Calu3 (cell line): Measurements from ENCODE around the gene NTNG1. TPM values are rescaled to one million over a fixed set of nuclear protein-coding genes. Genes with fewer than 3 reads are reported as not detected.

Source experiments
- BruUV-seq: library from RNA; stranded (reverse); fragments of 400-500 nt; replicated peaks from 2 replicates; lab custom pipeline; 2021; lab: Mats Ljungman, UMichigan
- CTCF ChIA-PET: fragments of 300-600 bp; sonication (Branson Sonifier 250); formaldehyde crosslinking; loops from one replicate; lab custom pipeline; 2022; ENCODE audit warnings: antibody characterized with exemption; lab: Charles Lee
- DNase-seq: peaks from one replicate; pipeline ENCODE4 v3.0.0; 2022
- H3K27ac Mint-ChIP-seq: one replicate; pipeline ENCODE4 v1.8.0; 2022; ENCODE audit warnings: mixed read lengths; ENCODE audit not compliant: unreplicated experiment
- H3K27me3 Mint-ChIP-seq: one replicate; pipeline ENCODE4 v1.8.0; 2022; ENCODE audit warnings: mixed read lengths; ENCODE audit not compliant: unreplicated experiment
- H3K36me3 Mint-ChIP-seq: one replicate; pipeline ENCODE4 v1.8.0; 2022; ENCODE audit warnings: mild to moderate bottlenecking, moderate library complexity, mixed read lengths; ENCODE audit not compliant: insufficient read depth, unreplicated experiment
- H3K4me1 Mint-ChIP-seq: one replicate; pipeline ENCODE4 v1.8.0; 2022; ENCODE audit warnings: mild to moderate bottlenecking, low read depth, mixed read lengths; ENCODE audit not compliant: unreplicated experiment
- H3K4me3 Mint-ChIP-seq: one replicate; pipeline ENCODE4 v1.8.0; 2022; ENCODE audit warnings: mild to moderate bottlenecking, low read depth, moderate library complexity, mixed read lengths; ENCODE audit not compliant: unreplicated experiment
- H3K9me3 Mint-ChIP-seq: one replicate; pipeline ENCODE4 v1.8.0; 2022; ENCODE audit warnings: low read depth, mixed read lengths; ENCODE audit not compliant: unreplicated experiment
- intact Hi-C: fragments of 100-400 bp; cut with micrococcal nuclease; formaldehyde crosslinking; loops from one replicate; pipeline ENCODE4 v1.10.0; 2022; ENCODE audit not compliant: unreplicated experiment
- total RNA-seq: library from RNA; stranded (reverse); gene quantifications from 2 replicates; pipeline ENCODE4 v1.2.3, GENCODE V29; 2022
- TF ChIP-seq, protein P1 (sequence below): fragments of 200-600 bp; IDR thresholded peaks from one replicate; pipeline ENCODE4 v1.8.0; 2022; ENCODE audit warnings: antibody characterized with exemption; ENCODE audit not compliant: unreplicated experiment

NTNG1 gene
- total RNA-seq, 1 experiment from 2014 or later, result 2.6 TPM

DNA sequence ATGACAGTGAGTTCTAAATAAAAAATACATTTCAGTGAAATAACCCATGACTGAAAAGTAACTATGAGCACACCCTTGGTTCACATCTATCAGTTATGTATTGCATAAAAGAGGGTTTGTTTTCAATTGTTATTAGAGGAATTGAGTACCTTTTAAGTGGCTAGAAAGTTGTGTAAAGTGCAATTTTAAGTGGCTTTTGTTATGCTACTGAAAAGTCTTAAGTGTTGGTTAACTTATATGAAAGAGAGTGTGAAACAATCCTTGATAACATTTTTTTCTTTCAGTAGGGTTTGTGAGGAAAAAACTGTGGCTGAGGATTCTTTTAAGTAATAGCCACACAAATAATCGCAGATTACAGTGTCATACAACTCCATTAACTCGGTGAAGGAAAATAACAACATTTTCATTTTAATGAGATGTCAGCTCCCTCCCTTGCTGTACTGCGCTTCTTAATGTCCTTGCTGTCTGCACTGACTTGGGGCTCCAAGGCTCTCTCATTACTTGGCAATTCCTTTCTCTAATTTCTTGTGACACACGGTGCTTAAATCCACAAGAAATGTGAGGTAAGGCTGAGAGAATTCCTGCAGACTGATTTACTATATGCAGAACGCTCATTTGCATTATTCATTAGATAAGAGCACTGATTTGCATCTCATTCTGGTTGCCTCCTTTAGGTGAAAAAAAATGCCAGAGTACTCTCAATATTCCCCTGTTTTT, 40.6 kb downstream of the NTNG1 start:
- H3K27me3 Mint-ChIP-seq, result no peaks in the 10 kb centered on the region

DNA sequence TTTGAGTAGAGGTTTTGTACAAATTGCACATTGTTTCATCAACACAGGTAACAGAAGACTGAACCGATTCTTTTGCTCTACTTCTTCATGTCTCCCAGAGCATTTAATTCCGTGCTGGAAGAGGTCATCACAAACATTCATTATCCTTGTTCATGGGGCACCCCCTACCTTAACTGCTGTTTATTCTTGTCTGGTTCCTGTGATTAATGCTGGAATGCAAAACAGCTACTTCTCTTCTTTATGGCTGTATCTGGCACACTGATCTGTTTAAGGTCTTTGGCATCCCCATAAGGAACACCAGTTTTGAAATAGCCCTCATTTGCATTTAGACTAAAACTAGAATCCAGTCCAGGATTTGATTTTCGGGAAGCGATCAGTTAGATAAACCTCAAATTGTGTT, 42.2 kb downstream of the NTNG1 start:
- BruUV-seq, result no TSS peak
- CTCF ChIA-PET, result no interaction called here
- no peaks in the 10 kb centered on the region for H3K9me3 Mint-ChIP-seq
- no peak overlapping the region for H3K4me3 Mint-ChIP-seq
- H3K27ac Mint-ChIP-seq, result no peak overlapping the region
- H3K4me1 Mint-ChIP-seq, result no peaks in the 10 kb centered on the region
- intact Hi-C loops, result no loop called here
- TF ChIP-seq, protein P1, sequence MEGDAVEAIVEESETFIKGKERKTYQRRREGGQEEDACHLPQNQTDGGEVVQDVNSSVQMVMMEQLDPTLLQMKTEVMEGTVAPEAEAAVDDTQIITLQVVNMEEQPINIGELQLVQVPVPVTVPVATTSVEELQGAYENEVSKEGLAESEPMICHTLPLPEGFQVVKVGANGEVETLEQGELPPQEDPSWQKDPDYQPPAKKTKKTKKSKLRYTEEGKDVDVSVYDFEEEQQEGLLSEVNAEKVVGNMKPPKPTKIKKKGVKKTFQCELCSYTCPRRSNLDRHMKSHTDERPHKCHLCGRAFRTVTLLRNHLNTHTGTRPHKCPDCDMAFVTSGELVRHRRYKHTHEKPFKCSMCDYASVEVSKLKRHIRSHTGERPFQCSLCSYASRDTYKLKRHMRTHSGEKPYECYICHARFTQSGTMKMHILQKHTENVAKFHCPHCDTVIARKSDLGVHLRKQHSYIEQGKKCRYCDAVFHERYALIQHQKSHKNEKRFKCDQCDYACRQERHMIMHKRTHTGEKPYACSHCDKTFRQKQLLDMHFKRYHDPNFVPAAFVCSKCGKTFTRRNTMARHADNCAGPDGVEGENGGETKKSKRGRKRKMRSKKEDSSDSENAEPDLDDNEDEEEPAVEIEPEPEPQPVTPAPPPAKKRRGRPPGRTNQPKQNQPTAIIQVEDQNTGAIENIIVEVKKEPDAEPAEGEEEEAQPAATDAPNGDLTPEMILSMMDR, result no peak
- H3K36me3 Mint-ChIP-seq, result no peaks in the 10 kb centered on the region
- H3K27me3 Mint-ChIP-seq, result no peaks in the 10 kb centered on the region
- no peak for DNase-seq

More for the DNA sequence above, 40.6 kb downstream of the NTNG1 start:
- DNase-seq, result no peak
- no TSS peak for BruUV-seq
- TF ChIP-seq, protein P1, result no peak
- intact Hi-C loops, result no loop called here
- Mint-ChIP-seq H3K4me3 (no peak overlapping the region), H3K27ac (no peak overlapping the region), H3K4me1 (no peaks in the 10 kb centered on the region), H3K9me3 (no peaks in the 10 kb centered on the region), H3K36me3 (no peaks in the 10 kb centered on the region)
- CTCF ChIA-PET, result no interaction called here

DNA sequence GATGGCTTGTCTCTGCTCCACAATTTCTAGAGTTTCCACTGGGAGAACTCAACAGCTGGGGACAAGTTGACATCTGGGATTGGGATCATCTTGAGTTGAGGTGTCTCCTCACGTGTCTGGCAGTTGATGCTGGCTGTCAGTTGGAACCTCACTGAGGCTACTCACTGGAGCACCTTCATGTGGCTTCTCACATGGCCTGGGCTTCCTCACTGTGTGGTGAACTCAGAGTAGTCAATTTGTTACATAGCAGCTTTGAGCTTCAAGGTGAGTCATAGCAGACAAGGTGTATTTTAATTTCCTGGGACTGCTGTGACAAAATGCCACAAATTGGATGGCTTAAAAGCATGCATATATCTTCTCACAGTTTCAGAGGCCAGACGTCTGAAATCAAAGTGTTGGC, 44.0 kb downstream of the NTNG1 start:
- DNase-seq, result no peak
- intact Hi-C loops, result no loop called here
- Mint-ChIP-seq H3K4me1 (no peaks in the 10 kb centered on the region), H3K9me3 (no peaks in the 10 kb centered on the region), H3K27ac (no peak overlapping the region), H3K4me3 (no peak overlapping the region), H3K27me3 (no peaks in the 10 kb centered on the region), H3K36me3 (no peaks in the 10 kb centered on the region)
- TF ChIP-seq, protein P1, result no peak
- CTCF ChIA-PET, result no interaction called here
- no TSS peak for BruUV-seq

DNA sequence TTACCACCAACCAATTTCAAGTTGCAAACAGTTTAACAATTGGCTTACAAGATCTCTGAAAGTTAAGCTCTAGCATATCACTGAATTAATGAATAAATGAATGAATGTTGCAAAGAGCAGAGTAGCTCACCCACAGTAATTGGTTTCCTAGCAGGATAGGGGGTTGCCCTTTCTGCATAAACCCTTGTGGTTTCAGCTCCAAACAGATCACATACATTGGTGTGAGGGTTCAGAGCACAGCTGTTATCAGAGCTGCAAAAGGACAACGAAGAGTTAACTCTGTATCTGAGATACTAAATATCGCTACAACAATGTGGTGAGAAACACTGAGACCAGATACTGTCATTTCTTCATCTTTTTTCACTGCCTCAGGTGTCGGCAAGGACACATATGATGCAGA, 46.6 kb downstream of the NTNG1 start:
- CTCF ChIA-PET, result no interaction called here

More for the DNA sequence above, 46.6 kb downstream of the NTNG1 start:
- no TSS peak for BruUV-seq
- Mint-ChIP-seq H3K36me3 (no peaks in the 10 kb centered on the region), H3K9me3 (no peaks in the 10 kb centered on the region), H3K27ac (no peak overlapping the region), H3K4me1 (no peaks in the 10 kb centered on the region), H3K4me3 (no peak overlapping the region), H3K27me3 (no peaks in the 10 kb centered on the region)
- no peak for DNase-seq
- intact Hi-C loops, result no loop called here
- TF ChIP-seq, protein P1, result no peak
